ENCODE data around the gene DCAF4.

GRCh38 chr14:72939630-72940029 is 13.4 kb downstream of the DCAF4 start:
- no peak for TF ChIP-seq CTCF (conservative IDR thresholded peaks at IDR 0.05; ENCODE audit: low read depth, low read length)
- no peak for TF ChIP-seq SMC3 (IDR thresholded peaks at IDR 0.05; ENCODE audit: low read depth, low read length)
- TF ChIP-seq CEBPB (IDR thresholded peaks at IDR 0.05; ENCODE audit: low read depth, low read length), result no peak
- no peak for TF ChIP-seq RFX5 (IDR thresholded peaks at IDR 0.05; ENCODE audit: low read depth, low read length)
- no peak for TF ChIP-seq RAD21 (IDR thresholded peaks at IDR 0.05; ENCODE audit: low read length)
- TF ChIP-seq USF2 (IDR thresholded peaks at IDR 0.05; ENCODE audit: low read depth, low read length), result no peak
- TF ChIP-seq BHLHE40 (IDR thresholded peaks at IDR 0.05; ENCODE audit: low read depth, low read length), result no peak
- TF ChIP-seq POLR2A (IDR thresholded peaks at IDR 0.05; ENCODE audit: low read depth, low read length), result no peak
- TF ChIP-seq MAFK (IDR thresholded peaks at IDR 0.05; ENCODE audit: low read depth, low read length), result no peak
- TF ChIP-seq NFE2L2 (IDR thresholded peaks at IDR 0.05; ENCODE audit: low read depth, low read length), result no peak
- no peak for TF ChIP-seq FOS (IDR thresholded peaks at IDR 0.05; ENCODE audit: low read depth, low read length)
- TF ChIP-seq MXI1 (IDR thresholded peaks at IDR 0.05; ENCODE audit: borderline replicate concordance, low read depth, low read length), result no peak

Data from IMR-90 (cell line).